ENCODE measurements around the gene FCN3.

FCN3 gene

DNA sequence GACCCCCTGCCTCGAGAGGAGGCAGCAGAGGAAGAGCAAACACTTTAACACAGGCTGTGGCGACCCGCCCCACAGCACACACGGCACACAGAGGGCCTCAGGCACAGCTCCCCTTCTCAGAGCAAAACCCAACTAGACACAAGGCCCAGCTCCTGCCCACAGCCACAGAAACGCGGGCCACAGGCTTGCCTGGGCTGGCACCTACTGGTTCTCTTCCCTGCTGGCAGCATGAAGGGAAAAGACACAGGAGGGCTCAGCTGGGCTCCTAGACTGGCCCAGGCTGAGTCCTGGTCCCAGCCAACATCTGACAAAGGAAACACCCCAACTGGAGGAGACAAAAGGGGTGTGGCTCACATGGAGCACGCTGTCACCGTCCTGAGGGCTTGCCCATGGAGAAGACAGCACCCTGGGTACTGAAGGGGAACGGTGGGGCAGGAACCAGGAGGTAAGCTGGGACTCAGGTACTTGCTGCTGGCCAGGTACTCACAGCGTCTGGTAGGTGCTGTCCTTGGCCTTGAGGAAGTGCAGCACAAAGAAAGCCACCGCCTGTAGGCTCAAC is 5.0 kb upstream of the FCN3 start:
- DNase-seq: no peak

DNA sequence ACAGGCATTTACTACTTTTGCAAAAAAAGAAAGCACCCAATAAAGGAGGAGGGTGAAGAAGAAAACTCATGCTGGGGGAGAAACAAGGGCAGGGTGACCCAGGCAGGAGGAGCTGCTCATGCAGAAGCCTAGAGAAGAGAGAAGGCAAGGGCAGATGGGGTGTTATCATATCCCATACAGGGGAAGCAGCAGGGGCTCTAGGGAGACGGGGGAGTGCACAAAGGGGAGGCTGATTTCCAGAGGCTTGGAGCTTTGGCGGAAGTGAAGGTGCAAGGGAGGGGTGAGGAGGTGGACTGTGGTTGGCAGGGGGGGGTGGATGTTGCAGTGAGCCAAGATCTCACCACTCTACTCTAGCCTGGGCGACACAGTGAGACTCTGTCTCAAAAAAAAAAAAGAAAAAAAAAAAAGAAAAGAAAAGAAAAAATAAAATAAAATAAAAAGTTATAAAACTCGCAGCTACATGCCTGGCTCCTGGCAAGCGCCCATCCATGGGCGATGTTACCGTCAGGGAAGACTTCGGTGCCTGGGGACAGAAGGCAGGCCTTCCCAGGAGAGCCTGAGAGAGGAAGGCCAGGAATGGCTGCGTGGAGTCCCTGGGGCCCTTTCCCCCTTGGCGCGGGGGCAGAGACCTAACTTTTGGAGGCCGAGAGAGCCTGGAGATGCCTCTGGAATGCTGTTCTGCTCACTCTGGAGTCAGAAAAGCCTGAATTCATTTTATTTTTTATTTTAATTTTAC is 3.3 kb upstream of the FCN3 start:
- DNase-seq: no peak

DNA sequence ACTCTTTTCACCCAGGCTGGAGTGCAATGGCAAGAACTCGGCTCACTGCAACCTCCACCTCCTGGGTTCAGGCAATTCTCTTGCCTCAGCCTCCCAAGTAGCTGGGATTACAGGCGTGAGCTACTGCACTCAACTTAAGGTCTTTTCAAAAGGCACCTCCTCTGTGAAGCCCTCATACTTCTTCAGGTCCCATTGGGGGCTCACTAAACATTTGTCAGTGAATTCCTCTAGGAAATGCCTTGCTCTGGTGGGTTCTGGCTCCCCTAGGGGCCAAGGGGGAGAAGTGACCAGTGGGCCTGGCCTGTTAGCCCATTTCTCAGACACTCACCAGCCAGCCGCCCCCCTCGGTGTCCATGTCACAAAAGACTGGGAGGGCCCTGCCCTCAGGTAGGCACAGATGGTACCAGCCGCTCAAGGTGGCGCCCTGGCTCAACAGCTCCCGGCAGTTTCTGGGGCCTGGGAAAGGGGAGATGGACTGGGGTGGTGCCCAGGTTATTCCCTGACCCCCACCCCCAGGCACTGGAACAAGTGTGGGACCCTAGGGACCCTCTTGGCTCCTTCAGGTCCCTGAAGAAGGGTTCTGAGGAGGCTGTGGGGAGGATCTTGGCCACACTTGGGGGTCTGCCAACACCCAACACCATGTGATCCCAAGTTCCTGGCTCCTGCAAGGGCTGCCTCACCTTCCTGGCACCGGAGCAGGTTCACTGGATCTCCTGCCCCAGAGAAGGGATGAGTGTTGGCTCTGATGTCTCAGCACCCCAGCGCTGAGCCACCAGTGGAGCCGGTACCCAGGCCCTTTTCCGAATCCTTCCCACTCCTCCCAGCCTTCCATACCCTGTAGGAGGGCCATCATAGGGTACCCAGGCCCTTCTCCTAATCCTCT is 1.6 kb downstream of the FCN3 start:
- no peak for DNase-seq

DNA sequence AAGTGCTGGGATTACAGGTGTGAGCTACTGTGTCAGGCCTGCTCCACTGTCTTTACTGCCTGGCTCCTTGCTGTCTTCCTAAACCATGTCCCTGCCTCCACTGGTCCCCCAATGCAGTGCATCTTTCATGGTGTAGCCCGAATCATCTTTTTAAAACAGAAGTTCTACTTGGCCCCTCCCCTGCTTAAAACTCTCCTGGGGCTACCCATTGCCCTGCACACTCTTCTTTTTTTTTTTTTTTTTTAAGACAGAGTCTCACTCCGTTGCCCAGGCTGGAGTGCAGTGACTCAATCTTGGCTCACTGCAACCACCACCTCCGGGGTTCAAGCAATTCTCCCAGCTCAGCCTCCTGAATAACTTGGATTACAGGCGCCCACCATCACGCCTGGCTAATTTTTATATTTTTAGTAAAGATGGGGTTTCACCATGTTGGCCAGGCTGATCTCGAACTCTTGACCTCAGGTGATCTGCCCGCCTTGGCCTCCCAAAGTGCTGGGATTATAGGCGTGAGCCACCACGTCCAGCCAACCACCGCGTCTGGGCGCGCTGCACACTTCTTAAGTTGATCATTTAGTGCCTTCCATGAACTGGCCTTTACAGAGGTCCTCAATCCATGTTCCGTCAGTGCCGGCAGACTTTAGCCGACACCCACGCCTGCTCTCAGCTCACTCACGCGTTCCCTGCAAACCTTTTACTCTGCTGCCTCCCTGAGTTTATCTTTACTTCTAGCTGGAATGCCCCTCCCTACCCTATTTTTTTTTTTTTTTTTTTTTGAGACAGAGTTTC is 2.4 kb downstream of the FCN3 start:
- no peak for DNase-seq

DNA sequence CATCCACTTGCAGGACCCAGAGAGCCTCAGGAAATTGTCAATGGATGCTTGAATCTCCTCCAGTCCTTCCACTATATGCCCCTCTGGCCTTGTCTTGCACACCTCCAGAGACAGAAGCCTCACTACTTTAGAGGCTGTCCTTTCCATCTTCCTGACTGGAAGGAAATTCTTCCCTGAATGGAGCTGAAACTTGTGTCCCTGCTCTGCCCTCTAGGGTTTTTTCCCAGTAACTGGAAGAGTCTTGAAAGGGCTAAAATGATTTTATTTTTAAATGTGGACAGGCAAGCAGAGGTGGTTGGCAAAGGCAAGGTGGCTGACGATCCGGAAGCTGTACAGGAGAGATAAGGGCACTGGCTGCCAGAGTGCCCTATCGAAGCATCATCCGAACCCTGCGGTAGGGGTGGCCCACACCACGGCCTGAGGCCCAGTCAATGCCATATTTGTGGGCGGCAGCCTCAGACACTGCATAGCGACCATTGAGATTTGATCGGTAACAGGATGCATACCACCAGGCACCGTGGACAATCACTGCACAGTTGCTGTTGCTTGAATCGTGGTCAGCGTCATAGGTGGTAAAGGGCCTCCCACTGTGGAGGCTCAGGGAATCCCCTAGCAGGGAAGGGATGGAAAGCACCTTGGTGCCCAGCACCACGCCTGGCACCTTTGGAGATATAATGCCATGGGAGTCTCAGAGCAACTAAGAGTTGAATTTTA is 5.6 kb downstream of the FCN3 start:
- DNase-seq: no peak

DNA sequence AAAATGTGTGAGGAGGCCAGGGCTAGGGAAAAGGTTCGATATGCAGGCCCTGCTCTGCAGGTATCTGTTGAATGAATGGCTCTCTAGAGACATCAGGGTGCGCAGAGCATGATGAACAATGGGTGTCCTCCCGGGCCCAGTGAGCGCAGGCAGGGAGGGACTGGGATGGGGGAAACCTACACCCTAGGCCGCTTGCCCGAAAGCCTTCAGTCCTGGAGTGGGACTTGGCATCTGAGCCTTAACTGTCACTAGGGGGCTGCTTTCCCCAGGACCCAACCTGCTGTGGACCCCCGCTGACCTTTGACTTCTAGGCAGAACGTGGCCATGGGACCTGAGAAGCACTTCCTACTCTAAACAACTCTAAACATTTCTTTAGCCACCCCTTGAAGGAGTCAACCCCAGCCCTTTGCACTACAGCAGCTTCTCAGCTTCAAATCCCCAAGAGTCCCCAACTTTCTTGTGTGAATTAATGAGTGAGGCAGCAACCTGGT is 7.4 kb downstream of the FCN3 start:
- no peak for DNase-seq

DNA sequence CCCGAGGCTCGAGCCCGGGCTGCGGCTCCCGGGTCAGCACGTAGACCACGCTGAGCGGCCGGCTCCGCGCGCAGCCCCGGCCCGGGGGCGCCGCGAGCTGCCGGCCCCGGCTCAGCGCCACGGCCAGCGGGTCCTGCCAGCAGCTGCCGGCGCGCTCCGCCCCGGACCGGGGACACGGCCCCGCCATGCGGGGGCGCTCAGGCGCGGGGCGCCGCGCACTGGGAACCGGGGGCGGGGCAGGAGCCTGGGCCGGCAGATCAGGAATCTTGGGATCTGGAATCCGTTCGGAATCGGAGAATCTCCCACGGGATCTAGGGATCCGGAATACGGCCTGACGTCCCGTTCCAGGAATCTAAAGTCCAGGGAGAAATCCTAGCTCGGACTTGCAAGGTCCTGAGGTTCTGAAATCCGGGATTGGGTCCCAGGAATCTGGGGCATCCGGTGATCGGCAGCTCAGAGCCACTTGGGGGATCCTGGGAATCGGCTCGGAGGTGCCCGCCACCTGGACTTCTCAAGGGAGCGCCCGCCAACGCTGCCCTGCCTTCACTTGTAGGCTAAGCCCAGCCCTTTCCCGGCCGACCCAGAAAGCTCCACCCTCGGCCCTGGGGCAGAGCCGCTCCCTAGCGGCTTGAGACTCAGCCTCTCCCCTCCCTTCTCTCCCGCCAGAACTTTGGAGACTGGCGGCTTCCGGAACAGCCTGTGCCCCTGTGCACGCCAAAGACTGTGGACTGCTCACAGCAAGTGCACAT is 8.0 kb downstream of the FCN3 start, which contains the start of gene MAP3K6:
Gene MAP3K6, minus strand, starts transcription at position 551 of the 749 bp plus-strand sequence. Its CDS starts 364 bp downstream, at position 187.
- peak; percentile 83 for DNase-seq

DNA sequence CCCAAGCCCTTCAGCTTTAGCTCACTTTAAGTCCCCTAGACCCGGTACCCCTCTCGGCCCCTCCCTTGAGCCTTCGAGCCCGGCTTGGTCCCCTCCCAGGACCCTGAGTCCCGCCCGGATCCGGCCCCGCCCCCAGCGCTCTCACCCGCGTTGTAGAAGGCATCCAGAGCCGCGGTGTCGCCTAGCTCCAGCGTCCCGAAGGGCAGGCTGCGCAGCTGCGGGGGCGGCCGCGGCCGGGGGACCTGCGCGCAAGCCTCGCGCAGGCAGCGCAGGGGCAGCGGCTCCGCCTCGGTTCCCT is 8.6 kb downstream of the FCN3 start:
- peak; percentile 88 for DNase-seq

DNA sequence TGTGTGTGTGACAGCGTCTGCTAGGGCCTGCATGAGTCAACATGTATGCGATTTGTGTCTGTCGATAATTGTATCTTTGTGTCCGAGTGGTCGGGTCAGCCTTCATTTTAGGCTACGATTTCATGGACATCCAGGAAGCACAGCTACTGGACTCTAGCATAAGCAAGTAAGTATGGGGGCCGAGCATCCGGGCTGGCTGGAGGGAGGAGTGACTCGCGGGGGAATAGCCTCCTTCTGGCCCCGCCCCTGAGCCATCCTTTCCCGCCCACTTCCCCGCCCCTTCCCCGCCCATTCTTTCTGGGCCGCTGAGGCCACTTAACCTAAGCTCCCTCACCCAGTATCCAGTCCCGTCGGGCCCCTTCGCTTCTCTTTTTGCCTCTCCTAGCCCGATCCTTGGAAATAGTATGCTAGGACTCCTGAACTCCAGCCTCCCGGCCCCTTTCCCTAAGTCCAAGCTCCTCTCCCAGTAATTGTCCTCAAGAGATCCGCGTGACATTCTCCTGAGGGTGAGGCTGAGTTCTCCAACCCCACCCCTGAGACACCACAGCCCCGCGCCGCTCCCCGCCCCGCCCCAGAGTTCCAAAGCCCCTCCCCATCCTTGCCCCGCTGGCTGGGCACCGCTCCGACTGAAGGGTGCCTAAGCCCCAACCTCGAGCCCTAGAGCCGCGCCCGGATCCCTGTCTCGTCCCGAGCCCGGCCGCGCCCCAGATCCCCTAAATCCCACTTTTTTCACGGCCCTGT is 9.1 kb downstream of the FCN3 start:
- DNase-seq: peak; percentile 94

DNA sequence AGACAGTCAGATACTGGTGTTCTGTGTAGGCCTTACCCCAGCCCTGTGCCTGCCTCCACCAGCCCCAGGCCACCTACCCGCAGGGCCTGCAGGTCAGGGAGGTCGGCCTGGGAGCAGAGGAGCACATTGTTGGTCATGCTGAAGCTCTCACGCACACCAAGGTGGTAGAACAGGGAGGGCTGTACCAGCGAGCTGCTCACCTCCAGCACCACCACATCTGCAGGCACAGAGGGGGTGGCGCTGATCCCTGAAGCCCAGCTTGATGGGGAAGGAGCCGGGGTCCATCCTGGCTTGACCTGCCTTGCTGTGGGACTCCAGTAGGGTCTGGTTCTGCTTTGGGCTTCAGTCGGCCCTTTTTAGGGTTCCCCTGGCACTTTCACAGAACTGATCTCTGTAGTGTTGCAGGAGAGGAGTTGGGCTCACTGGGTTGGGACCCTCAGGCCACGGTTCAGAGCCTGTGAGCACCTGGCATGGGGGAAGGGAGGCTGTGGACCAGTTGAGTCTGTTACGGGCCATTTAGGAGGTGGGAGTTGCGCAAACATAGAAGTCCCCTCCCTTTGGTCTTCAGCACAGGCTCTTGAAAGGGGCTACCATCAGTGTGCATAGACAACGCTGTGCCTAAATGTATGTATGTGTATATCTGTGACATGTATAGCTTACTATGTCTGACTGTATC is 9.8 kb downstream of the FCN3 start:
- no peak for DNase-seq

DNA sequence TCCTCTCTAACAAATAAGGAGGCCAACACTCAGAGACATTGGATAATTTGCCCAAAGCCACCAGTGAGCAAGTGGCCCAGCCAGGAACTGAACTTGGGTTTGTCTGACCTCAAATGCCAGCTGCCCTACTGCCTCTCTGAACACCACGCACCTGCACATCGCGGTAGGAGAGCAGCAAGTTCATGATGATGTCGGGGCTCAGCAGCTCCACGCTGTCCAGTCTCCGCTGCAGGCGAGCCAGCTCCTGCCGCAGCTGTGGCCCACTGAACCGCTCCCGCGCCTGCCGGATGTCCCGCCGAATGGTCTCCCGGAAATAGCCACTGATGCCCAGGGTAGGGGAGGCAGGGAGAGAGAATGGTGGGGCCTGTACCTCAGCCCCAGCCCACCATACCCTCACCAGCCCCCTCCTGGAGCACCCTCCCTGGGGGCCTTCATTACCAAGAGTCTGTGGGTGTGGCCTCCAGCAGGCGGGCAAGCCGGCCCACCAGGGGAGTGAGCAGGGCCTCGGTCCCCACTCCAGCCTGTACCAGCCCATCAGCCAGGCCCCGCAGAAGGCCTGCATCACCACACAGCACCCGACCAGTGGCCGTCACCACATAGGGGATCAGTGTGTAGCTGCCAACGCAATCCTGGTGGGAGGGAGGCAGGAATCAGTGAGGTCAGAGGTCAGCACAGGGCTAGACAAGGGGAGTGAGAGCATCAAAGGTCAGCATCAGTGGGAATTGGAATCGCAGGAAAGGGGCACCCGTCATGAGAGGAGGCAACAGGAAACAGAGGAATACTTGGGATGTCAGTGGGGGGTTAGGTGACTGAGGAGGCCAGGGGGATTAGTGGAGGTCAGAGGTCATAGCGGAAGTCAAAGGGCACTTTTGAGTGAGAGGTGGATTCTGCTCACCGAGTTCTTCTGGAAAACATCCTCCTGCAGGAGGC is 10.6 kb downstream of the FCN3 start:
- DNase-seq: no peak

DNA sequence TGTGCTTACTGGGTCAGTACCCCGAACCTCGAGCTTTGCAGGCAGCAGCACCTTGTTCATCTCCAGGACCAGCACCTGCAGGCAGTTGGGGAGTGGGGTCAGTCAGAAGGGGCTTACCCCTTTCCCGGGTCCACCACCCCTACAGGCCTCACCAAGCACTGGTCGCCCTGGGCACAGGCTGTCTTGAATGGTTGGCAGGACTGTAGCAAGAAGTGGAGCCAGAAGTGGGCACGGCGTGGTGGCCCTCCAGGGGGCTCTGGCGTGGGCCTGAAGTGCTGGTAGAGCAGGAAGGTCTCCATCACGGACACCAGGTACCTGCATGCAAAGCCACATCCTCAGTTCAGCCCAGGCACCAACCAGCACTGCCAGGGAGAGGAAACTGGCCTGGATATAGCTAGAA is 13.1 kb downstream of the FCN3 start:
- DNase-seq: no peak

DNA sequence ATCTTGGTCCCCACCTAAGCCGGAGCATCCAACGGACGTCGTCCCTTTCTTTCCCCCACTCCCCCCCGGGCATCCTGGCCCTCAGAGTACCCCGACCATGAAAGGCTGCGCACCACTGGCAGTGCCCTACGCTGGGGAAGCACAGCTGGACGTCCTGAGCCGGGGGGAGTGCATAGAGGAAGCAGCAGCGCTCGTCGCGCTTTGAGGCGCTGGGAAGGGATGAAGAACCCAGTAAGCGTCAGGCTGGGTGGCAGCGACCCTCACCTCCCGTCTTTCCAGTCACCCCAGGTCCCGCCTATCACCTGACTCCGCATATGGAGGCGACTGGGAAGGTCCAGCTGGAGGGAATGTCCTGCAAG is 13.6 kb downstream of the FCN3 start:
- no peak for DNase-seq

DNA sequence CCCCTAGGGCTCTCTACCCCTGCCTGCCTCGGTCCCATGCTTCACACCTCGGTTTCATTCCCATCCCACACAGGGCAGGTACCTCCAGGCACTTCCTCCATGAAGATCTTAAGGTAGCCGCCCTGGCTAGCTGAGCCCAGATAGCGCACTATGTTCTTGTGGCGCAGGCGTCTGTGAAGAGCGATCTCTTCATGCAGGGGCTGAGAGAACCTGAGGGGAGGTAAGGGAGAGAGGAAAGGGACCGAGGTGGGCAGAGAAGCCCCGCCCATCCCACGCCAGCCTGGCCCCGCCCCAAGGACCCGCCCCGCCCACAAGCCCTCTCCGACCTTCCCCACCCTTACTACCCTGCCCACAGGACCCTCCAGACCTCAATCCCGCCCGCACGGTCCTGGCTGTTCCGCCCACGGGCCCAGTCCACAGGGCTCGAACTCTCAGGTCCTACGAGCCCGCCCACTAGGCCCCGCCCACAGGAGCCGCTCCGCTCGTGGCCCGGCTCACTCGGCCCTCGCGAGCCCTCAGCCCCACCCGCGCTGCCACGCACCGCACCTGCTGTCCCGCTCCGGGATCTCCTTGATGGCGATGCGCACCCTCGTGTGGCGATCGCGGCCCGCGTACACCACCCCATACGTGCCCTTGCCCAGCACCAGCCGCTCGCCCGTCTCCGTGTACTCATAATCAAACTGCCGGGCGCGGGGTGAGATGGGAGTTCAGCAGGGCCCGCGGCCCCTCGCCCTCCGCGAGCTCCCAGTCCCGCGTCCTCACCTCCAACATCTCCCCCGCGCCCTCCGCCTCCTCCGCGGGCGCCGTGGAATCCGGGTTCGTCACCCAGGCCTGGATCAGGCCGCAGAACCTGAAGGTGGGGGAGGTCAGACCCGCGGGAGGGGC is 14.2 kb downstream of the FCN3 start:
- DNase-seq: no peak

DNA sequence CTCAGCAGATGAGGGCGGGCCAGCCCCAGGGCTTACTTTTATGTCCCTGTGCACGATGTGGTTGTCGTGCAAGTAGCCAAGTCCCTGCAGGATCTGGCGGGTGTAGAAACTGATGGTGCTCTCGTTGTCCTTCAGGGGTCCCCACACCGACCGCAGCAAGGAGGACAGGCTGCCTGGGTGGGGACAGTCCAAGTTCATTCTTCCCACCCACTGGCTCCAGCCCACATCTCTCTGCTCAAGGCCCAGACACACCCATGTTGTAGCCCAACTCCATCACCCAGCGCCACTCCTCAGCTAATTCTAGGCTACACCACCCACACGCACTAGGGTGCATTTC is 14.8 kb downstream of the FCN3 start:
- no peak for DNase-seq

DNA sequence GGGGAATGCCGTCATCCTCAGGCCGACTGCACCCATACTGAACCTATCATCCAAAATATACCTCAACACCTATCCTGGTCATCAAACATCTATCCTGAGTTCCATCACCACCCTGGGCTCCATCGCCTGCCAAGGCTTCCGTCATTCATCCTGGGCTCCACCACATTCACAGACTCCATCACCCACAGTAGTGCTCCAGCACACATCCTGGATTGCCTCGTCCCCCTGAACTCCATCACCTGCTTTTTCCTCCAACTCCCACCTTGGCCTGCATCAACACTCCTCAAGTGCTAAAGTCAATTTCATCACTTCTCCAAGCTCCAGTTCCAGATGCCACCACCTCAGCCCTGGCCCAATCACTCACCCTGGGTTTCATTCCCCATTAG is 15.7 kb downstream of the FCN3 start:
- DNase-seq: no peak

DNA sequence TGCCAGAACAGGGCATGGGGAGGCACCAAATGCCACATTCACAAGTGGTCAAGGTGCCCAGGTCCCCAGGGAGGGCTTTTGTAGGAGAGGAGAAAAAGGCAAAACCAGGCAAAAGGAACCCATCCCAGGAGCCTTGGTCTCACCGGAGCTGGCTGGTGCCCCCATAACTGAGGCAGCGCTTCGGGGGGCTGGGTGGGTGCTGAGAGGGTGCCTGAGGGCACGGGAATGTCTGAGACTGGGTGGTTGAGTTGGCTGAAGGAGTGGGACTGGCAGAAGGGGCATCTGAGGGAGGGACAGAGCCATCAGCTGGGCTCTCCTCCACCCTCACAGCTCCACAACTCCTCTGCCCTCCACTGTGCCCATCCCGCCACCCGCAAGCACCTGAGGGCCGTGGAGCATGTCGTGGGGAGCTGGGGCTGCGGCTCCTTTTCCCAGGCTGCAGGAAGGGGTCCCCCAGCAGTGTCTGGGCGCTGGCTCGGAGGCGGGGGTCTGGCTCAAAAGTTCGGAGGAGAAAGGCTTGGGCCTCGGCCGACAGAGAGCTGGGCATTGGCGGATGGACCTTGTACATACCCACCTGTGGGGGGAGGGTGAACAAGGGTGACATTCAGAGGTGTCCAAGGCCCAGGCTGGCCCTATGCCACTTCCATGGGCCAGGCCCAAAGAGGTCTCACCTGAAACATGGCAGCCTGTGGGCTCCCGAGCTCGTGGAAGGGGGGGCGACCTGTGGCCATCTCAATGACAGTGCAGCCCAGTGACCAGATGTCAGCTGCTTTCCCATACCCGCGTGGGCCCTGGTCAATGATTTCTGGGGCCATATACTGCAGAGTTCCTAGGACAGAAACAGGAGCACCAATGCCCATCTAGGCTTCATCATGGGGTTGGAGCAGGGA is 16.3 kb downstream of the FCN3 start:
- DNase-seq: no peak
